Suprapubic skin (tissue), 3 donors: ENCODE results near the gene RHOA.

Experiments used
- CTCF ChIP-seq, 2 donors: fragments of 200-600 bp in 1 of 2; fragments of 450-650 bp in 1 of 2; sonication (generic) in 1 of 2; IDR thresholded peaks; one replicate each; pipeline ENCODE4 v1.5.1; 2016 to 2019; ENCODE audit warnings: antibody characterized with exemption in 2 of 2, mild to moderate bottlenecking in 1 of 2, moderate library complexity in 1 of 2
- POLR2A ChIP-seq, 2 donors: fragments of 450-650 bp; IDR thresholded peaks; one replicate each; pipeline ENCODE4 v1.6.1; 2017; ENCODE audit warnings: antibody characterized with exemption in 2 of 2, mild to moderate bottlenecking in 2 of 2, moderate library complexity in 2 of 2

- TF ChIP-seq CTCF (IDR thresholded peaks at IDR 0.05) = no peak
- no peak for TF ChIP-seq POLR2A (IDR thresholded peaks at IDR 0.05)
Measured at GRCh38 chr3:49358884-49359225, 52.9 kb downstream of the RHOA start.
